Activated T-helper 1 cell treated with Interleukin-2 at 50 U/mL for 16 hours (primary cell): Measurements from ENCODE around the gene DRC1.

Experiments used
- DNase-seq: peaks from one replicate; pipeline ENCODE4 v3.0.0-alpha.2; 2020; ENCODE audit warnings: low read depth

The DRC1 gene

DNA sequence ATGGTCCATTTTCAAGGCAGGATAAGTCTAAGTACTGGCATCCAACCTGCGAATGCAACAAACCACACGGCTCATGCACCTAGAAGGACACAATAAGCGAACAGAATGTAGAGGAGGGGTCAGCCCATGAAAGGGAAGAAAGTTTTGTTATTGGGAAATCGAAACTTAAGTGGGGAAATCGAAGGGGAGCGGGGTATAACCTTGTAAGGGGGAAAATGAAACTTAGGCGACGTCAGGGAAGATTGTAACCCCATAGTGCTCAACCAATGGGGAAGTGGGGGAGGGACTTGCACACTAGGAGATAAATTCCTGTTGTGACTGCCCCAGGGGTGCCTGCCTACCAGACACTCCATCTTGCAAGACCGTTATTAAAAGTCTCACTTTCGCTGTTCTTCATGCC lies 91.8 kb downstream of the DRC1 start:
- no peak for DNase-seq

- no peak for DNase-seq
Observed at GRCh38 chr2:26494199-26494598, 92.5 kb downstream of the DRC1 start.

DNA sequence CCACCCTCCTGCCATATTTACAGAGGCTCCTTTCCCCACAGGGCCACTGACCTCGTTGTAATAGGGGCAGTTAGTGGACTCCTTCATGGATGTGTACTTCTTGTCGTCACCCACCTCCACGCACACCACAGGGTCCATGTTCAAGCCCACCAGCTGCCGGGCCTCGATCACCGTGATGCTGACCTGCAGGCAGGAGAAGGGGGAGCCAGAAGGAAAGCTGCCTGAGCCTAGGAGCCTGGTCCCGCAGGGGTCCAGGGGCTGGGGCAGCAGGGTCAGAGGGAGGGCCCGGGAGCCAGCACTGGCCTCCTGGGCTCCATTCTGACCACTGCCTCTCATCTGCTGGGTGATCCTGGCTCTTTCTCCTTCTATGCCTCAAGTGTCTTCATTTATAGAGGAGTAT lies 93.2 kb downstream of the DRC1 start:
- DNase-seq, result no peak

DNA sequence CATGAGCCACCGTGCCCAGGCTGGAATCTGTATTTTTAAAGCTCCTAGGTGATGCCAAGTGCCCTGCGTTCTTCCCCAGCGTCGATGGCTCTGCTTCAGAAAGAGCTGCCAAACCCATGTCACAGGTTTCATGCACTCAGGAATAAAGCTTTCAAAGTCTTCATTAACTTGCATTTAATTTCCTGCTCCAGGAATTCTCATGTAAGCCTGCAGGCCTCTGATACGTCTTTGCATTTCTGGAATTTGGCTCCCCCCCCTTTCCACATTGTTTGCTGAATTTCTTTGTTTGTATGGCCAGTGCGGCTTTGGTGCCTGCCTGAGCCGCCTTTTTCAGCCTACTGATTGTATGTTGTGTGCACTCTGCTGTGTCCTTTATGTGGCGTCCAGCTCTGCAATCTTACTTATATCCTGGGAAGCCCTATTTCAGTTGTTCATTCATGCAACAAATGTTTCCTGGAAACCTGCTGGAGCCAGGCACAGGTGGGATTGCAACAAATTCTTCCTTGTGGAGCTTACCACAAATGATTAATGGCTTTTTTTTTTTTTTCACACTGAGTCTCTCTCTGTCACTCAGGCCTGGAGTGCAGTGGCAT lies 94.1 kb downstream of the DRC1 start:
- DNase-seq, result no peak

- no peak for DNase-seq
Observed at GRCh38 chr2:26500406-26500805, 98.7 kb downstream of the DRC1 start.

DNA sequence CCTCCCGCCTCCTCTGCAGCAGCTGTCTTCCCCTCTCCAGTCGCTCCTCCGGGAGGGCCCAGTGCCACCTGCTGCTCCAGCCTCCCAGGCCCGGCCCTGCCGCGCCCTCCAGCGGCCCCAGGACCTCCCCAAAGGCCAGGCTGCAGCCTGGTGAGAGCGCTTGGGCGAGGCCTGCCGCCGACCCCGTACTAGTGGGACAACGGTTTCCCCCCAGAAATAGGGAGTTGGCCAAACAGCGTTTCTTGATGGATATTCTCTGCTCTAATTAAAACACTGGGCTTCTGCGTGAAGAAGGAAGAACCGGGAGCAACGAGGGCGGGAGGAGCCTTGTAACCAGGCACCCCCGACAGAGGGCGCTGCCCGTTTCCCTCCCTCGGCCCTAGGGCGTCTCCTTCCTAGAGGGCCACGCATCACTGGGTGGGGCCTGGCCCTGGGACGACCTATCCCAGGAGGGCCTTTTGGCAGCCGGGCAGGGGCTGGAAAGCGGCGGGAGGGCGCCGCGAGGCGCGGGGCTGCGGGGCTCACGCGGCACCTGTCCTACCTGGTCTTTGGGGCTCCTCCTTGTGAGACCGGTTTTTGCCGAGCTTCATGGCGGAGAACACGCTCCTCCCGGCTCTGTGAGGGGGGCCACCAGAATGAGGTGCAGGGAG lies 101.6 kb downstream of the DRC1 start:
- DNase-seq, result peak; percentile 63

DNA sequence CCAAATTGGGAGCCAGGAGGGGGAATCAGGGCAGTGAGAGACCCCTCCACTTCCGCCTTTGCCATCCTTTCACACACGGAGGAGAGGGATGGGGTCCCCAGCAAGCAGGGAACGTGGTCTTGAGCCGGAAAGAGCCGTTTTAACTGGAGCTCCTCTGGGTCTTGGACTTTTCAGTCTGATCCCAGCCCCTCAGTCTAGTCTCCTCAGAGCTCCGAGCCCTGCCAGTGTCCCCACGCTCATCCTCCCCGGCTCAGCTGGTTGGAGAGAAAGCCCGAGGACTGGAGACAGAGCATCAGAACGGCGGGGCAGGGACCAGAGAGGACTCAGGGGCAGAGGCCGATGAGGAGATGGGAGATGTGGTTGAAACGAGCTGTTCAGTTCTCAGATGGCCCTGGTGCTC lies 102.3 kb downstream of the DRC1 start:
- no peak for DNase-seq

GRCh38 chr2:26506279-26506678 lies 104.6 kb downstream of the DRC1 start:
- no peak for DNase-seq
